ENCODE measurements around the gene SPAG5. TPM values are rescaled to one million over a fixed set of nuclear protein-coding genes. Genes with fewer than 3 reads are reported as not detected.

SPAG5 gene
- total and polyA plus RNA-seq, 5 donors from 2014 or later, result 0.84 to 37.7 (median 2.0) TPM

DNA sequence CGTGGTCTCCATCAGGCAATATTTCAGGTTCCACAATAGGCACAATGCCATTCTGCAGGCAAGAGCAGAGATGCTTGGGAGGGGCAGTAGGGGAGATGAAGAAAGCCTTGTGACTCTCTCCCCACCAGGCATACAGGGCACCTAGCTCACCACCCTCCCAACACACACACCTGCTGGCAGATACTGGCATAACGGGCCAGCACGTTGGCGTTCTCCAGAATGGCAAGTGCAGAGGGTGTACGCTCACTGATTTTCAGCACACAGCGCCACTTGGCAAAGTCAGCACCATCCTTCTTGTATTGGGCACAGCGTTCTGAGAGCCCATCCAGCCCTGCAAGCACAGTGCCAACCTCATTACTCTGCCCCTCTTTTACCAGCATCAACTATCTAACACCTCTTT is 24.3 kb downstream of the SPAG5 start:
- Histone ChIP-seq H3K4me1 (ENCODE audit: control insufficient read depth, insufficient read depth, low read length, poor library complexity, severe bottlenecking) (peaks cover 41% of the 10 kb centered on the region), H3K36me3 (ENCODE audit: control insufficient read depth, insufficient read depth, low read length) (no peaks in the 10 kb centered on the region)
- H3K4me1 Mint-ChIP-seq, result peaks cover 12 to 66% (median 43%) of the 10 kb centered on the region in 4 donors

GRCh38 chr17:28573966-28574480 is 24.8 kb downstream of the SPAG5 start:
- H3K9me3 ChIP-seq (ENCODE audit: control insufficient read depth in 2 of 2, low read length in 2 of 2), result no peaks in the 10 kb centered on the region
- H3K36me3 ChIP-seq (ENCODE audit: control insufficient read depth, insufficient read depth, low read length), result no peaks in the 10 kb centered on the region
- H3K27me3 ChIP-seq (ENCODE audit: control insufficient read depth, insufficient read depth, low read length), result no peaks in the 10 kb centered on the region
- no peaks in the 10 kb centered on the region for H3K27me3 Mint-ChIP-seq
- peak overlapping the region in 3 of 4 donors; percentile 24 to 73 (median 70) for H3K4me3 Mint-ChIP-seq
- DNase-seq, result no peak
- H3K4me1 ChIP-seq (ENCODE audit: control insufficient read depth, insufficient read depth, low read length, poor library complexity, severe bottlenecking), result peaks cover 46% of the 10 kb centered on the region
- H3K4me1 Mint-ChIP-seq, result peaks cover 14 to 71% (median 45%) of the 10 kb centered on the region in 4 donors
- no peaks in the 10 kb centered on the region for H3K9me3 Mint-ChIP-seq
- H3K27ac ChIP-seq (ENCODE audit: insufficient read depth, low read length, poor library complexity, severe bottlenecking), result no peak overlapping the region
- no peak for ATAC-seq (ENCODE audit: low read depth in 2 of 2)
- no peak overlapping the region for H3K27ac Mint-ChIP-seq
- no peak overlapping the region for H3K4me3 ChIP-seq (ENCODE audit: low read depth, low read length)
- H3K36me3 Mint-ChIP-seq, result peaks cover 3% of the 10 kb centered on the region

More for the DNA sequence above, 24.3 kb downstream of the SPAG5 start:
- H3K27me3 Mint-ChIP-seq, result no peaks in the 10 kb centered on the region
- H3K4me3 Mint-ChIP-seq, result peak overlapping the region in 2 of 4 donors; percentile 70 to 73
- peaks cover 3% of the 10 kb centered on the region for H3K36me3 Mint-ChIP-seq
- no peak overlapping the region for H3K27ac ChIP-seq (ENCODE audit: insufficient read depth, low read length, poor library complexity, severe bottlenecking)
- H3K27ac Mint-ChIP-seq, result no peak overlapping the region
- H3K27me3 ChIP-seq (ENCODE audit: control insufficient read depth, insufficient read depth, low read length), result no peaks in the 10 kb centered on the region
- H3K9me3 Mint-ChIP-seq, result no peaks in the 10 kb centered on the region
- H3K9me3 ChIP-seq (ENCODE audit: control insufficient read depth in 2 of 2, low read length in 2 of 2), result no peaks in the 10 kb centered on the region
- DNase-seq, result peak in 2 of 3 donors; percentile 16 to 38
- no peak for ATAC-seq (ENCODE audit: low read depth in 2 of 2)
- H3K4me3 ChIP-seq (ENCODE audit: low read depth, low read length), result no peak overlapping the region

DNA sequence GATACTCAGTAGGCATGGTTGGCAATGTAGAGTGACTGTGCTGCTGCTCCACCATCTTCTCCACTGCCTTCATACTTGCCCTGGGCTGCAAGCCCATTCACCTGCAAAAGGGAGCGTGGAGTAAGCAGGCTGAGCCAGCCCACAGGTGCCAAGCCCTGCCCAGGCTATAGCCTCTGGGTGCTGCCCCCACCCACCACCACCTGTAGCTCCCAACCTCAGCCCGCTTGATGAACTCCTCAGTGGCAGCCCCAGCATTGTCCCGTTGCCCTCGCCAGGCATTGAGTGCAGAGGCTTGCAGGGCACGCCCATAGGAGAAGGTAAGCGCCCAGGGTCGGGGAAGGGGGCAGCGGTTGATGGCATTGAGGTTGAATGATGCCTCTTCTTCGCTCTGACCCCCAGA is 25.3 kb downstream of the SPAG5 start:
- peaks cover 3% of the 10 kb centered on the region for H3K36me3 Mint-ChIP-seq
- H3K27me3 ChIP-seq (ENCODE audit: control insufficient read depth, insufficient read depth, low read length), result no peaks in the 10 kb centered on the region
- H3K27me3 Mint-ChIP-seq, result no peaks in the 10 kb centered on the region
- no peak overlapping the region for H3K27ac ChIP-seq (ENCODE audit: insufficient read depth, low read length, poor library complexity, severe bottlenecking)
- peaks cover 16 to 76% (median 48%) of the 10 kb centered on the region in 4 donors for H3K4me1 Mint-ChIP-seq
- ATAC-seq (ENCODE audit: low read depth in 2 of 2) (no peak), DNase-seq (no peak)
- H3K9me3 Mint-ChIP-seq, result peaks cover 0 to 1% (median 0%) of the 10 kb centered on the region in 7 donors
- H3K4me3 Mint-ChIP-seq, result peak overlapping the region in 3 of 4 donors; percentile 15 to 99 (median 98)
- H3K9me3 ChIP-seq (ENCODE audit: control insufficient read depth in 2 of 2, low read length in 2 of 2), result no peaks in the 10 kb centered on the region
- H3K36me3 ChIP-seq (ENCODE audit: control insufficient read depth, insufficient read depth, low read length), result no peaks in the 10 kb centered on the region
- no peak overlapping the region for H3K27ac Mint-ChIP-seq
- H3K4me3 ChIP-seq (ENCODE audit: low read depth, low read length), result no peak overlapping the region
- peaks cover 51% of the 10 kb centered on the region for H3K4me1 ChIP-seq (ENCODE audit: control insufficient read depth, insufficient read depth, low read length, poor library complexity, severe bottlenecking)

DNA sequence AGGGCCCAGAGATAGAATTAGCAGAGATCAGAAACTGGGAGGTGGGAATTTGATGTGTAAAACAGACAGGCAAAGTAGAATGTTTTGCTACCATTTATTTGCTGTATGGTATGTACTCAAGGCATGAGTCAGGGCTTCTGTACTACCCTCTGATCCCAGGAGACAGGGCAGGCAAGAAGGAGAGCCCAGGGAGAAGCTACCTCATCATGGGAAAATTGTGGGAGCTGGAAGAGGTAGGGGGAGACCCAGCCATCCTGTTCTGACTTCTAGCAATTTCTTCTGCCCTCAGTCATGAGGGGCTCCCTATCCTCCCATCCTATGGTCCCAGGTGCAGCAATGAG is 25.8 kb downstream of the SPAG5 start:
- Mint-ChIP-seq H3K4me3 (peak overlapping the region; percentile 15 to 99 (median 98)), H3K27ac (peak overlapping the region in 2 of 3 donors; percentile 95 to 97), H3K27me3 (no peaks in the 10 kb centered on the region), H3K9me3 (peaks cover 0 to 1% (median 0%) of the 10 kb centered on the region in 7 donors), H3K4me1 (peaks cover 20 to 81% (median 52%) of the 10 kb centered on the region in 4 donors), H3K36me3 (peaks cover 3% of the 10 kb centered on the region)
- Histone ChIP-seq H3K36me3 (ENCODE audit: control insufficient read depth, insufficient read depth, low read length) (no peaks in the 10 kb centered on the region), H3K4me1 (ENCODE audit: control insufficient read depth, insufficient read depth, low read length, poor library complexity, severe bottlenecking) (peaks cover 53% of the 10 kb centered on the region), H3K9me3 (ENCODE audit: control insufficient read depth in 2 of 2, low read length in 2 of 2) (no peaks in the 10 kb centered on the region), H3K27me3 (ENCODE audit: control insufficient read depth, insufficient read depth, low read length) (no peaks in the 10 kb centered on the region), H3K4me3 (ENCODE audit: low read depth, low read length) (peak overlapping the region; percentile 96), H3K27ac (ENCODE audit: insufficient read depth, low read length, poor library complexity, severe bottlenecking) (no peak overlapping the region)
- no peak for DNase-seq
- ATAC-seq (ENCODE audit: low read depth in 2 of 2), result no peak

- peak overlapping the region; percentile 96 for H3K4me3 ChIP-seq (ENCODE audit: low read depth, low read length)
- ATAC-seq (ENCODE audit: low read depth in 2 of 2) (no peak), DNase-seq (peak in 1 of 3 donors; percentile 44)
- Mint-ChIP-seq H3K27me3 (no peaks in the 10 kb centered on the region), H3K36me3 (peaks cover 8% of the 10 kb centered on the region), H3K9me3 (peaks cover 0 to 1% (median 0%) of the 10 kb centered on the region in 7 donors), H3K27ac (peak overlapping the region; percentile 87 to 97 (median 95)), H3K4me3 (peak overlapping the region; percentile 92 to 99 (median 98)), H3K4me1 (peaks cover 20 to 87% (median 57%) of the 10 kb centered on the region in 4 donors)
- H3K36me3 ChIP-seq (ENCODE audit: control insufficient read depth, insufficient read depth, low read length), result no peaks in the 10 kb centered on the region
- H3K9me3 ChIP-seq (ENCODE audit: control insufficient read depth in 2 of 2, low read length in 2 of 2), result no peaks in the 10 kb centered on the region
- peaks cover 53% of the 10 kb centered on the region for H3K4me1 ChIP-seq (ENCODE audit: control insufficient read depth, insufficient read depth, low read length, poor library complexity, severe bottlenecking)
- peak overlapping the region; percentile 84 for H3K27ac ChIP-seq (ENCODE audit: insufficient read depth, low read length, poor library complexity, severe bottlenecking)
- H3K27me3 ChIP-seq (ENCODE audit: control insufficient read depth, insufficient read depth, low read length), result no peaks in the 10 kb centered on the region
Measured at GRCh38 chr17:28572259-28573039, 26.4 kb downstream of the SPAG5 start.

DNA sequence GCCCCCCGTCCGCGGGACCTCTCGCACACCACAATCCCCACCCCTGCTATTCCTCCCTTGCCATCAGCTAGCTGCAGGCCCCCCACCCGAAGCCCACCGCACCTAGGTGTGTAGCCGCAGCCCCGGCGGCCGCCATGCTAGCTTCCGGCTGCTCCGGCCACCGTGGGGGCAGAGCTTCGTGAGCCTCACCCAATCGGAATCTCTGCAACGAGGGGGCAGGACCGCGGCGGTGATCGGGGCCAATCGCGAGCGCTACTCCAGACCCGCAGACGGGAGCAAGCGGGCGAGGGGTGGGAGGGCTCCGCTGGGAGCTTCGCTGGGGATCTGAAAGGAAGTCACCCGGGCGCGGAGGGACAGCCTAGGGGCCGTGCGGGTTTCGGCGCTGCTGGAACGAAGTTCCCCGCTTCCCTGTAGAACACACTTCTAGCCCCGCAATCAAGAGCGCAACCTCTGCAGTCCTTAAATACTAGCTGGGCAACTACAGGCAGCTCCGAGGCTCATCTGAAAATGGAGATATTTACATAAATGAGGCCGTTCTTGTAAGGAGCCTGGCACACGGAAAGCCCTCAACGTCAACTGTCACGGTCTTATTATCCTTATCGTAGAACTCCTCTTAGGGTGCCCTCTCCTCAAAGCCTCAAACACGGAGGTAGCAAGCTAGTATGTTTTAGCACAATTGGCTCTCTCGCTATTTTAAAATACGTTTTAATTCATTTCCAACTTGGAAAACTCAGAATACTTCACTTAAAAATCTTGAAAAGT is 27.3 kb downstream of the SPAG5 start, which contains the start of gene PIGS:
PIGS (minus strand) TSS at position 164 of the 762 bp plus-strand sequence; CDS start at position 136, 28 bp downstream.
- H3K9me3 ChIP-seq (ENCODE audit: control insufficient read depth in 2 of 2, low read length in 2 of 2), result no peaks in the 10 kb centered on the region
- H3K4me1 ChIP-seq (ENCODE audit: control insufficient read depth, insufficient read depth, low read length, poor library complexity, severe bottlenecking), result peaks cover 46% of the 10 kb centered on the region
- peaks cover 0 to 1% (median 0%) of the 10 kb centered on the region in 7 donors for H3K9me3 Mint-ChIP-seq
- H3K27ac Mint-ChIP-seq, result peak within 1 kb of the TSS; percentile 95 to 97 (median 95)
- ATAC-seq (ENCODE audit: low read depth in 2 of 2) (peak; percentile 98), DNase-seq (peak; percentile 86 to 94 (median 88))
- no peaks in the 10 kb centered on the region for H3K27me3 ChIP-seq (ENCODE audit: control insufficient read depth, insufficient read depth, low read length)
- H3K36me3 ChIP-seq (ENCODE audit: control insufficient read depth, insufficient read depth, low read length), result peaks cover 7% of the 10 kb centered on the region
- H3K4me1 Mint-ChIP-seq, result peaks cover 20 to 85% (median 56%) of the 10 kb centered on the region in 4 donors
- H3K36me3 Mint-ChIP-seq, result peaks cover 12% of the 10 kb centered on the region
- peak within 1 kb of the TSS; percentile 92 to 99 (median 98) for H3K4me3 Mint-ChIP-seq
- peak within 1 kb of the TSS; percentile 84 for H3K27ac ChIP-seq (ENCODE audit: insufficient read depth, low read length, poor library complexity, severe bottlenecking)
- H3K27me3 Mint-ChIP-seq, result no peaks in the 10 kb centered on the region
- H3K4me3 ChIP-seq (ENCODE audit: low read depth, low read length), result peak within 1 kb of the TSS; percentile 96

DNA sequence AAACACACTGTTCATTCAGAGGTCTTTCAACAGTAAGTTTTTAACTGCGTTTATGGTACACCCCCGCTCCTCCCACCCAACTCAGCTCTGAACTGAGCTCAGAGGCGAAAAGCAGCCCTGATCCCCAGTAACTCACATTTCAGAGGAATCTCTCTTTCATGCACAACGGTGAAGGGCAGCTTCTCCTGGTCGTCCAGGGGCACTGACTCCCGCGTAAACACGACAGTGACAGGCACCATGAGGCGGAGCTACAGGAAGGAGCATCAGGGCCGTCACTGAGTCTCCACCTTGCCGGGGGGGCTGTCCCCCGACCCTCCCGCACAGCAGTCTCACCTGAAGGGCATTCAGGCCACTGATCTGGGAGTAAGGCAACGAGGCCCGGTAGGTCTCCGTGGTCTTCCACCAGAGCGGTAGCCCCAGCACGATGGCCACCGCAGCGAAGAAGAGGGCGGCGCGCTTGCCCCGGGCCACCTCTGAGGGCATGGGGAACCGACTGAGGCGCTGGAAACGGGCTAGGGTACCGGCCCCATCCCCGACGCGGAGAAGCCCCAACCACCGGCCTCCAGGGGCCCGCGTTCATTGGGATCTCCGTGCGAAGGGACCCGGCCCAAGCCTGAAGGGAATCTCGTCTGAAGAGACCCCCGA is 28.0 kb downstream of the SPAG5 start:
- H3K9me3 ChIP-seq (ENCODE audit: control insufficient read depth in 2 of 2, low read length in 2 of 2), result no peaks in the 10 kb centered on the region
- peak; percentile 32 to 39 for ATAC-seq (ENCODE audit: low read depth in 2 of 2)
- H3K27me3 ChIP-seq (ENCODE audit: control insufficient read depth, insufficient read depth, low read length), result no peaks in the 10 kb centered on the region
- peak overlapping the region; percentile 96 for H3K4me3 ChIP-seq (ENCODE audit: low read depth, low read length)
- H3K36me3 ChIP-seq (ENCODE audit: control insufficient read depth, insufficient read depth, low read length), result peaks cover 7% of the 10 kb centered on the region
- H3K27ac ChIP-seq (ENCODE audit: insufficient read depth, low read length, poor library complexity, severe bottlenecking), result peak overlapping the region; percentile 84
- peak; percentile 51 to 65 (median 51) for DNase-seq
- H3K4me1 Mint-ChIP-seq, result peaks cover 20 to 78% (median 51%) of the 10 kb centered on the region in 4 donors
- H3K27ac Mint-ChIP-seq, result peak overlapping the region; percentile 93 to 97 (median 95)
- peaks cover 43% of the 10 kb centered on the region for H3K4me1 ChIP-seq (ENCODE audit: control insufficient read depth, insufficient read depth, low read length, poor library complexity, severe bottlenecking)
- no peaks in the 10 kb centered on the region for H3K27me3 Mint-ChIP-seq
- H3K9me3 Mint-ChIP-seq, result peaks cover 0 to 1% (median 0%) of the 10 kb centered on the region in 7 donors
- peak overlapping the region; percentile 92 to 99 (median 98) for H3K4me3 Mint-ChIP-seq
- H3K36me3 Mint-ChIP-seq, result peaks cover 12% of the 10 kb centered on the region
